Activated CD4-positive, CD25-positive, alpha-beta regulatory T cell (primary cell): Measurements from ENCODE around the gene MAN1C1.
"Not testable (repeated sequence)": the region's sequence is repeated elsewhere in the genome, so short reads cannot be mapped to it uniquely, and the experiment has no call there.

Experiments used
- DNase-seq, 4 experiments: peaks; one replicate each; lab custom pipeline; 2025; lab: John Stamatoyannopoulos, UW

MAN1C1 gene

GRCh38 chr1:25680701-25681100 lies 64.1 kb downstream of the MAN1C1 start:
- no peak for DNase-seq

- no peak for DNase-seq
Observed at GRCh38 chr1:25682059-25682601, 65.5 kb downstream of the MAN1C1 start.

- no peak for DNase-seq
Observed at GRCh38 chr1:25683177-25683576, 66.6 kb downstream of the MAN1C1 start.

GRCh38 chr1:25683731-25684130 lies 67.1 kb downstream of the MAN1C1 start:
- no peak for DNase-seq

GRCh38 chr1:25684216-25684965 lies 67.8 kb downstream of the MAN1C1 start:
- DNase-seq, result no peak

GRCh38 chr1:25685211-25685750 lies 68.7 kb downstream of the MAN1C1 start:
- no peak for DNase-seq

- DNase-seq, result no peak
Observed at GRCh38 chr1:25685938-25686665, 69.5 kb downstream of the MAN1C1 start.

- no peak for DNase-seq
Observed at GRCh38 chr1:25687221-25688017, 70.8 kb downstream of the MAN1C1 start.

GRCh38 chr1:25688390-25689119 lies 72.0 kb downstream of the MAN1C1 start:
- no peak for DNase-seq

GRCh38 chr1:25689686-25690381 lies 73.2 kb downstream of the MAN1C1 start:
- no peak for DNase-seq

GRCh38 chr1:25690396-25690956 lies 73.9 kb downstream of the MAN1C1 start:
- DNase-seq, result no peak

- no peak for DNase-seq
Observed at GRCh38 chr1:25691211-25691610, 74.6 kb downstream of the MAN1C1 start.

GRCh38 chr1:25692560-25692959 lies 76.0 kb downstream of the MAN1C1 start:
- peak in 1 of 4 experiments; percentile 6 for DNase-seq

GRCh38 chr1:25694167-25695007 lies 77.8 kb downstream of the MAN1C1 start:
- no peak for DNase-seq

GRCh38 chr1:25695090-25695770 lies 78.6 kb downstream of the MAN1C1 start:
- DNase-seq, result no peak

GRCh38 chr1:25695771-25696311 lies 79.2 kb downstream of the MAN1C1 start:
- DNase-seq, result no peak

- DNase-seq, result not testable (repeated sequence)
Observed at GRCh38 chr1:25696643-25697042, 80.1 kb downstream of the MAN1C1 start.

GRCh38 chr1:25697435-25698217 lies 81.0 kb downstream of the MAN1C1 start:
- DNase-seq, result no peak
